Measurements from ENCODE around the gene CLPSL1. TPM values are rescaled to one million over a fixed set of nuclear protein-coding genes. Genes with fewer than 3 reads are reported as not detected.

The CLPSL1 gene
- total and polyA plus RNA-seq, 2 donors (not counting 3 experiments of a cell fraction or from before 2014, with no cell fraction given), result not detected

- TF ChIP-seq GATA2 (IDR thresholded peaks at IDR 0.05; ENCODE audit: insufficient read depth, insufficient read length, low read depth, low read length) (no peak), MYC (IDR thresholded peaks at IDR 0.05; ENCODE audit: low read depth, low read length) (no peak), POLR2A (IDR thresholded peaks at IDR 0.05; ENCODE audit: low read depth, low read length) (no peak), EZH2 (IDR thresholded peaks at IDR 0.05; ENCODE audit: borderline replicate concordance, low read depth, low read length, severe bottlenecking) (no peak), MAX (IDR thresholded peaks at IDR 0.05; ENCODE audit: insufficient read depth, insufficient read length) (no peak)
- TF ChIP-seq, protein P1, sequence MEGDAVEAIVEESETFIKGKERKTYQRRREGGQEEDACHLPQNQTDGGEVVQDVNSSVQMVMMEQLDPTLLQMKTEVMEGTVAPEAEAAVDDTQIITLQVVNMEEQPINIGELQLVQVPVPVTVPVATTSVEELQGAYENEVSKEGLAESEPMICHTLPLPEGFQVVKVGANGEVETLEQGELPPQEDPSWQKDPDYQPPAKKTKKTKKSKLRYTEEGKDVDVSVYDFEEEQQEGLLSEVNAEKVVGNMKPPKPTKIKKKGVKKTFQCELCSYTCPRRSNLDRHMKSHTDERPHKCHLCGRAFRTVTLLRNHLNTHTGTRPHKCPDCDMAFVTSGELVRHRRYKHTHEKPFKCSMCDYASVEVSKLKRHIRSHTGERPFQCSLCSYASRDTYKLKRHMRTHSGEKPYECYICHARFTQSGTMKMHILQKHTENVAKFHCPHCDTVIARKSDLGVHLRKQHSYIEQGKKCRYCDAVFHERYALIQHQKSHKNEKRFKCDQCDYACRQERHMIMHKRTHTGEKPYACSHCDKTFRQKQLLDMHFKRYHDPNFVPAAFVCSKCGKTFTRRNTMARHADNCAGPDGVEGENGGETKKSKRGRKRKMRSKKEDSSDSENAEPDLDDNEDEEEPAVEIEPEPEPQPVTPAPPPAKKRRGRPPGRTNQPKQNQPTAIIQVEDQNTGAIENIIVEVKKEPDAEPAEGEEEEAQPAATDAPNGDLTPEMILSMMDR (IDR thresholded peaks at IDR 0.05; ENCODE audit: extremely low read depth in 1 of 2, insufficient read depth in 1 of 2, low read depth in 1 of 2, low read length in 2 of 2), result no peak
- H3K4me3 ChIP-seq (replicated peaks in 1 of 3; ENCODE audit: insufficient read depth in 1 of 3, low read depth in 1 of 3, low read length in 3 of 3), result peak within 1 kb of the TSS in 2 of 3 experiments; percentile 44 to 47
- no peaks in the 10 kb centered on the region for H3K79me2 ChIP-seq (ENCODE audit: control insufficient read depth, insufficient read depth, low read length)
- no peak within 1 kb of the TSS for H3K27ac ChIP-seq (ENCODE audit: insufficient read depth, low read depth, low read length)
- intact Hi-C loops (cut with micrococcal nuclease), result no loop called here
- peak within 1 kb of the TSS; percentile 73 for H3K4me2 ChIP-seq (ENCODE audit: insufficient read depth, low read length)
- no TSS peak for BruUV-seq (replicated peaks)
- DNase-seq (ENCODE audit: low read depth, low spot score), result no peak
- ChIA-PET CTCF (no interaction called here), POLR2A (no interaction called here)
- no peaks in the 10 kb centered on the region for H3K9me1 ChIP-seq (replicated peaks; ENCODE audit: control insufficient read depth, extremely low read depth, insufficient read depth, low read length)
- no peak within 1 kb of the TSS for H3K9ac ChIP-seq (replicated peaks; ENCODE audit: extremely low read depth, insufficient read depth, low read length)
- FAIRE-seq, result no peak
- peaks cover 3% of the 10 kb centered on the region for H3K4me1 ChIP-seq (ENCODE audit: control insufficient read depth, extremely low read depth, insufficient read depth, low read length)
- dilution Hi-C loops (cut with MboI; ENCODE audit: extremely low pct_ligation_motif_present, low sequenced_read_pairs), result no loop called here
- H4K20me1 ChIP-seq (replicated peaks; ENCODE audit: control insufficient read depth, extremely low read depth, insufficient read depth, low read length), result no peaks in the 10 kb centered on the region
- peaks cover 0 to 6% of the 10 kb centered on the region in 2 experiments for H3K27me3 ChIP-seq (ENCODE audit: control insufficient read depth in 2 of 2, insufficient read depth in 2 of 2, low read length in 2 of 2)
- no peaks in the 10 kb centered on the region for H3K9me3 ChIP-seq (replicated peaks; ENCODE audit: control insufficient read depth, insufficient read depth, low read length)
- no peaks in the 10 kb centered on the region for H3K36me3 ChIP-seq (ENCODE audit: control insufficient read depth in 2 of 2, extremely low read depth in 1 of 2, insufficient read depth in 2 of 2, low read length in 2 of 2)
- peak within 1 kb of the TSS; percentile 70 for H2AFZ ChIP-seq (ENCODE audit: low read depth, low read length)
These were observed 4.2 kb upstream of the CLPSL1 start, which contains the start of gene CLPSL2 for GRCh38 chr6:35776364-35777215. Gene CLPSL2, plus strand, starts transcription at chr6:35776598. Its CDS starts 21 bp downstream, at chr6:35776619.
